Superior temporal gyrus (tissue), 1 donor: ENCODE results near the gene NYNRIN.

Experiments used
- DNase-seq: peaks from one replicate; pipeline ENCODE4 v3.0.0-alpha.2; 2016; ENCODE audit errors: extremely low spot score

The NYNRIN gene

GRCh38 chr14:24415421-24416253 lies 16.8 kb downstream of the NYNRIN start:
- no peak for DNase-seq

DNA sequence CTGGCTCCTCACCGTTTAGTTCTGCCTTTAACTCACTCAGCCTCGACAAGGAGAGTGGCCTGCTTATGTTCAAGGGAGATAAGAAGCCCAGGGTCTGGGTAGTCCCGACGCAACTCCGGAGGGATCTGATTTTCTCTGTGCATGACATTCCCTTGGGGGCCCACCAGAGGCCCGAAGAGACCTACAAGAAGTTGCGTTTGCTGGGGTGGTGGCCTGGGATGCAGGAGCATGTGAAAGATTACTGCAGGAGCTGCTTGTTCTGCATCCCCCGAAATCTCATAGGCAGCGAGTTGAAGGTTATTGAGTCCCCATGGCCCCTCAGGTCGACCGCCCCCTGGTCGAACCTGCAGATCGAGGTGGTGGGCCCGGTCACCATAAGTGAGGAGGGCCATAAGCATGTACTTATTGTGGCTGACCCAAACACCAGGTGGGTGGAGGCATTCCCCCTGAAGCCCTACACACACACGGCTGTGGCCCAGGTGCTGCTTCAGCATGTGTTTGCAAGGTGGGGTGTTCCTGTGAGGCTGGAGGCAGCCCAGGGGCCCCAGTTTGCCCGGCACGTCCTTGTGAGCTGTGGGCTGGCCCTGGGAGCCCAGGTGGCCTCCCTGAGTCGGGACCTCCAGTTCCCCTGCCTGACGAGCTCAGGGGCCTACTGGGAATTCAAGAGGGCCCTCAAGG lies 17.6 kb downstream of the NYNRIN start:
- no peak for DNase-seq

DNA sequence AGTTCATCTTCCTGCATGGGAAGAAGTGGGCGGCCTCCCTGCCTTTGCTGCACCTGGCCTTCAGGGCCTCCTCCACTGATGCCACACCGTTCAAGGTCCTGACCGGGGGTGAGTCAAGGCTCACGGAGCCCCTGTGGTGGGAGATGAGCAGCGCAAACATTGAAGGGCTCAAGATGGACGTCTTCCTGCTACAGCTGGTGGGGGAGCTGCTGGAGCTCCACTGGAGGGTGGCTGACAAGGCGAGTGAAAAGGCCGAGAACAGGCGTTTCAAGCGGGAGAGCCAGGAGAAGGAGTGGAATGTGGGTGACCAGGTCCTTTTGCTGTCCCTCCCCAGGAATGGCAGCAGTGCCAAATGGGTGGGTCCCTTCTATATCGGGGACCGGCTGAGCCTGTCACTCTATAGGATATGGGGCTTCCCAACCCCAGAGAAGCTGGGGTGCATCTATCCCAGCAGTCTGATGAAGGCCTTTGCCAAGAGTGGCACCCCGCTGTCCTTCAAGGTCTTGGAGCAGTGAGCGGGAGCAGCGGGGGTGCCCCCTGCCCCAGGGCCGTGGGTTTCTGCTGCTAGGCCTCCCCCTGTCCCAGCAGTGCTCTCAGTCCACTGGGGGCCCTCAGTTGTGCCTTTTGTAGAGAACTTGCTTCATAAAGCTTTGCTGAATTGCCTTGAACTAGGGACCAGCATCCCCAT lies 18.3 kb downstream of the NYNRIN start:
- no peak for DNase-seq

DNA sequence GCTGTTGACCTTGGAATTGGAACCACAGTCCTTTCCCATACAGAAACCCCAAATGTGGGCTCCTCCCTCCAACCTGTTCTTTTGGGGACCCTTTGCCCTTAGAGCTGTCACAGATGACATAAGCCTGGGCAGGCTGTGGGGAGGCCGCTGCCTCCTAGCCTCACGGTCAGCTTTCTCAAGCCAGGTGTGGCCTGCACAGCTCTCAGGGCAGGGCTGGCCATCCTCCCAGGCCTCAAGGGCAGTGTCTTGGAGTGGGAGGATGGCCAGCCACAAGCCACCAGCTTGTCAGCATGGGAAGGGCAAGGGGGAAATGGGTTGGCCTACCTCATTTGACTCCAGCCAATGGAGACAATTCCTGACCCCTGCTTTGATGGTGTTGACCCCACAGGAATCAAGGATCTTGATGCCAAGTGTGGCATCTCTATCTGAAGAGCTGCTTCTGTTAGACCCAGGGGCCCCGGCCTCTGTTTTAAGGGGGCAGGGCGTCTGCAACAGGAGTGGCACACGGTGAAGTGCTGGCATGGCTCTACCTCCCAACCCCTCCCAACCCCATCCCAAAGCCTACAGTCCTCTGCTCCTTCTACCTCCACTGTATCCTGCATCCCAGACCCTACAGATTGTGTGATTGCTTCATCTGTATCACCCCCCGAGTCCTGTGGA lies 19.2 kb downstream of the NYNRIN start:
- no peak for DNase-seq

GRCh38 chr14:24418492-24418873 lies 19.7 kb downstream of the NYNRIN start:
- no peak for DNase-seq

- no peak for DNase-seq
Observed at GRCh38 chr14:24422261-24422660, 23.5 kb downstream of the NYNRIN start.

DNA sequence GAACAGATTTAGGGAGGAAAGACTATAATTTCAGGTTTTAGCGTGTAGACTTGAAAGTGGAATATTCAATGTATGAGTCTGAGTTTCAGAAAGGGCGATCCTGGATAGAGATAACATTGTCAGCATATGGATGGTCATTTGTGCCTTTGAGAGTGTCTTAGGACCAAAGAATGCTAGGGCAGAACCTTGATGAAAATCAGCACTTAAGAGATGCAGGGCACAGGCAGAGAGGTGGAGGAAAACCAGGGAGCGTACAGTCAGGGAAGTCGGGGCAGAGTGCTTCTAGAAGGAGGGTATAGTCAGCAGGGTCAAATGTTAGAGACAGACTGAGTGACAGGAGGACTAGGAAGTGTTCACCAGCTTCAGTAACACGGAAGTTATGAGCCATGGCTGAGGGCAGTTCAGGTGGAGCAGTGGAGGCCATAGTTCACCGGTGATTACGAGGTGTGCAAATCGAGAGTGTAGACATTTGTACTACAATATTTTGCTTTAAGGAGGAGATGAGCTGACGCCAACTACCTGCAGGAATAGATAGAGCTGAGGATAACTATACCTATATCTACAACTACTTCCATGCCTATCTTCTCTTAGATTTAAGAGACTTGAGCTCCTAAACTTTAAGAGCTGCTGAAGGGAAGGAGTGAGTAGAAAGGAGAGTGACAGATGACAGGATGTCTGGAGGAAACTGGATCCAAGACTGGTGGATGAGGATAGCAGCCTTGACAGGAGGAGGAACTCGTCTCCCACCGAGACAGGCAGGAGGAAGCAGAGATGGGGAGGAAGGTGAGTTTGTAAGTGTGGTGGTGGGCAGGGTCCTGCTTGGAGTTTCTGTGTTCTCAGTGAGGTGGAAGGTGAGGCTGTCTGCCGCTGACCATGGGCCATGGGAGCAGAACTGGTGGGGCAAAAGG lies 24.1 kb downstream of the NYNRIN start:
- DNase-seq, result no peak

DNA sequence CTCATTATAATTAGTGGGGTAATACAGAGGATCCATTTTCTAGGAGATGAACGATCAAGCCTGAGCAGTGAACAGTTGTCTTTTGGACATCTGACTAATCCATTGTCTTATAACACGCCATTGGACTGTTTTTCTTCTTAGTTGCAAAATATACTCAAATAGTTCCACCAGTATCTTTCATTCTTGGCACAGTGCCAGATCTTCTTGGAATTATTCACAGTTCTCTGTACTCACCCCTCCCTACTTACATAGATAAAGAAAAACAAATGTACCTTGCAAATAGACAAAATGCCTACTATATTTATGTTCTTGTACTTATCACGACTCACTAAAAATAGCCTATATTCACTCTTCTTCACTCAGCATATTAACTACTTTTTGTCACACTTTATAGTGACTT lies 26.9 kb downstream of the NYNRIN start:
- DNase-seq, result no peak

DNA sequence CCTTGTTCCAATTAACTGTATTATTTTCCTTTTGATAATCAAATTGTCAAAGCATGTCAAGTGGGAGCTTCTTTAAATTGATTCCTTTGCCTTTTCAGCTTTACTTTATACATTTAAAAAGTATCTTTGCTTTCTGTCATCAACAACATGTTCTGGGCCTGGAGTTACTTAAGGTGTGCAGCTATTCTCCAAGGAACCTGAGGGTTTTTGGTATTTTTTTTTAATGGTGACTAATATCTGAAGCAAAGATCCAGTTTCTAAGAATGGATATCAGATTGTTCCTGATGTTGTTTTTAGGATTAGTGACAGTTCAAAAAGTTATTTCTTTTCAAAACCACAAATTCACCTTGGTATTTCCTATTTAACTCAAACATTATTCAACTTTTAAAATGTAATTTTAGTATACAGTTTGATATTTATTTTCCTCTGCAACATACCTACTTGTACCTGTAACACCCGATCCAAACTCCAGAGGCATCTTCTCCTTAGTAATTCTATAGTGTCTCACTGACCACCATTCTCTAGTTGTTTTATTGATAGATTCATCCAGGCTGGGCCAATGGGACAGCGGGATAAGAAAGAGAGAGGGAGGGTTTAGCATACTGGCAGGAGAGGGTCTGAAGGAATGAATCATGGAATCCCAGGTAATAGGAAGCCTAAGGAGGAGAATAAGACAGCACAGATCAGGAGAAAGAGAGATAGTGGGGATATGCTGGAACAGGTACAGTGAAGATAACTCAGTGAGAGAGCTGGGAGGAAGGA lies 27.5 kb downstream of the NYNRIN start:
- no peak for DNase-seq

- DNase-seq, result no peak
Observed at GRCh38 chr14:24426912-24427536, 28.2 kb downstream of the NYNRIN start.

DNA sequence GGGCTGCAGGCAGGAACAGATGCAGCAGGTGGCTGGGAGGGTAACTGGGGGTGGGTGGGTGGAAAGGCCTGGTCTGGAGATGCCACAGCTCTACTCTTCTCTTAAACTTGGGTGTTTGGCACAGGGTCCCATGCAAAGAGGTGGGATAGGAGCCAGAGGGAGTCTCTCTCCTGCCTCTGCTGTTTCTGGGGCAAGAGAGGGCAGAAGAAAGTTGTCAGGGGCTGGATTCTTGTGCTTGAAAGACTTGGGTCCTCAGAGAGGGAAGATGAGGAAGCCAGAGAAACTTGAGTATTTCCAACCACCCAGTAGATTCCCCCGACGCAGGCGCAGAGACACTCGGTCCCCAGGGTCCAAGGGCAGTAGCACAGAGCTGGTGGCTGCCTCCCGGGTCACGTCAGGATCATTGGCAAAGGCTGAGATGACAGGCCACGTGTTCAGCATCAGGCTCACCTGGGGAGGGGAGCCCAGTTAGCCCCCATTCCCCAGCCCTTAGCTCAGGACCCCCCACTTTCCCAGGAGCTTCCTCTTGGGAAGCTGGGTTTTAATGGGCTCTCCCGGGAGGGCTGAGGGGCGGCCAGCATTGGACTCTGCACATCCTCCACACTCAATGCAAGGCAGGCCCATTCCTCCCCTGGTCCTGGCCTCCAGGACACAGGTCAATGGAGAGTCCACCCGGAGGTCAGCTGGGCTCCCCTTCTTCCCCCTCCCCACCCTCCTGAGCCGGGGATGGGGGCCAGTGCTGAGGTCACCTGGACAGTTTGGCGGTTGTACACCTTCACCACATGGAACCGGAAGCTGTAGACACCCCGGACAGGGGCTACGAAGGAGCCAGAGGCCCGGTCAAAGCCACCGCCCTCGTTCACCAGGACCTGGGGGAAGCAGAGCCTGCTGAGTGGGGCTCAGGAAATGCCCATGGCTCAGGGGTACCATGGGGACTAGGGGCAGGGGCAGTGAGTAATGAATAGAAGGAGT lies 29.0 kb downstream of the NYNRIN start:
- DNase-seq, result no peak

DNA sequence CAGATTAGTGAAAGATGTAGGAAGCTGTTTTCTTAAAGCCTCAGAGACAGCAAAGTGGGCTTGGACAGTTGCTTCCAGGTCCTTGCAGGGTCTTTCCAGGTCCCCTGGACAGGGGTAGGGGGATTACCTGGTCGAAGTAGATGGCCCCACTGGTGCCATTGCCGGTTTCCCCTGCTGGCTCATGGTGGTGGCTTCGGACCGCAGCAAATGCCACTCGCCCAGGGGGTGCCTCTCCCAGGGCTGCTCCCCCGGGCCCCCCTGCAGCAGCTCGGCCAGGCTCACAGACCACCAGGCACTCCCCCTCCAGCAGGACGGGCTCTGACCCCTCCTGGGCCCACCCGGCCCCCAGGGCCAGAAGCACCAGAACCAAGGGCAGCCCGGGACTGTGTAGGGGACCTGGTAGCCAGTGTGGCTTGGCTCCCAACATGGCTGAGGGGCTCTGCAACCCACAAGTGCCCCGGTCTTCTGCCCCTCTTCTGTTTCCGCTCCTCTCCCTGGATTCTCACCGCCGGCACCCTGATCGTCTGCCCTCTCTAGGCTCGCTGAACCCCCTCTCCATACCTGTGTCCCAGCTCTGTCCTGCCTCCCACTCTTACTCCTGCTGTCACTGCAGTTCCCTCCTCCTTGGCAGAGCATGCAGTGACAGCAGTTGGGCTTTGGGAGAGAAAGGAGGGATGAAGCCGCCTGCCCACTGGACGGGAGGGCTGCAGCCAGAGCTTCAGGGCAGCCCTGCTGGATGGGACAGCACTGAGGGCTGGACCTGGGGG lies 30.0 kb downstream of the NYNRIN start:
- DNase-seq, result no peak

- DNase-seq, result peak; percentile 76
Observed at GRCh38 chr14:24429395-24430142, 30.8 kb downstream of the NYNRIN start, which contains the start of the genes CBLN3 and KHNYN. CBLN3 (minus strand) TSS chr14:24429668; CDS start chr14:24429054, 614 bp downstream. KHNYN (plus strand) TSS chr14:24429954; CDS start chr14:24430731, 777 bp downstream.

DNA sequence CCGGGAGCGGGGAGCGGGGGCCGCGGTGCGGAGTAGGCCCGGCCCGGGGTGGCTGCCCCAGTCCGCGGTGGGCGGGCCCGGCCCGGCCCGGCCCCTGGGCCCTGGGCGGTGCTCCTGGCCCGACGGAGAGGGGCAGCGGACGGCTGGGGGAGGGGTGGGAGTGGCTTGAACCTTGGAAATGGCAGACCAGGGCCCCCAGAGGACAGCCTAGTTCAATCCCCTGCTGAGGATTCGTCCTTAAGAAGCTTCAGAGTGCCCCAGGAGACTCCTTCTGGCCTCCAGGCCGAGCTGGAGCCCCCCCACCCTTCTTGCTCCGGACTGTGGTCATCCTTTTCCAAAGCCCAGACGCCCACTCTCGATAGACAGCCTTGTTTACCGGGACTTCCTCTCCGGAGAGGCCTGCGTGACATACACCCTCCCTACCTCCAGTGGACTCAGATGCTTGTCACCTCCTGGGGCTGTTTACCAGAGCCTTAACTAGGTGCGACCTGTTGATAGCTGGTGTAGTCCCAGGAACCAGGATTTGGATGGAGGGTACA lies 31.4 kb downstream of the NYNRIN start:
- peak; percentile 22 for DNase-seq

DNA sequence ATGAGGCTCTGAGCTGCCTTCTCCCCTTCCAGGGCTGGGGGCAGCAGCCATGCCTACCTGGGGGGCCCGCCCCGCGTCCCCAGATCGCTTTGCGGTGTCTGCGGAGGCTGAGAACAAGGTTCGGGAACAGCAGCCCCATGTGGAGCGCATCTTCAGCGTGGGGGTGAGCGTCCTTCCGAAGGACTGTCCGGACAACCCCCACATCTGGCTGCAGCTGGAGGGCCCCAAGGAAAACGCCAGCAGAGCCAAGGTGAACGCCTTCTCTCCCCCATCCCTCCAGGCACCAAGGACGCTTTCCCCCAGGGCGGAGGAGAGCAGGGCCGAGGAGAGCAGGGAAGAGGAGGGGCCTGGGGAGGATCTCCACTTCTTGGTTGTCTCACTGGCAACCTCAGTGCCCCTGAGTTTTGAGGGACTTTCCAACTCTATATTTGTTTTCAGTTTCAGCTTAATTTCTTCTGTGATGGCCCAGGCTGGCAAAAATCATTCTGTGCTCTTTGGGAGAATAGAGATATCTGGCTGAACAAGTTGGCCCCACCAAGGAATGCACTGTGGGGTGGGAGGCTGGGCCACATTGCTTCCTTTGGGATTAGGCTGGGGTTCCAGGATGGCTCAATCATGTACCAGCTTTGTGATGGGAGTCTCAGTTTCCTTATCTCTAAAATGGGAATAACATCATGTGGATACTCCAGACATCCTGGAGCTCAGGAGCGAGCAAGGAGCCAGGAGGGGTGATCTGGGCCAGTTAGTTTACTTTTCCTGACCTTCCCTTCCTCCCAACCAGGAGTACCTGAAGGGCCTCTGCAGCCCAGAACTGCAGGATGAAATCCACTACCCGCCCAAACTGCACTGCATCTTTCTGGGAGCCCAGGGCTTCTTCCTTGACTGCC lies 32.1 kb downstream of the NYNRIN start:
- DNase-seq, result peak; percentile 7
